ENCODE measurements around the gene HHIPL1. TPM values are rescaled to one million over a fixed set of nuclear protein-coding genes. Genes with fewer than 3 reads are reported as not detected.

HHIPL1 gene
- total and polyA plus RNA-seq, 2 experiments from 2014 or later, result 0.83 to 1.4 TPM

GRCh38 chr14:99633141-99633540 is 11.8 kb upstream of the HHIPL1 start:
- no peaks in the 10 kb centered on the region for H3K79me2 ChIP-seq
- H3K4me1 ChIP-seq (ENCODE audit: insufficient read depth), result no peaks in the 10 kb centered on the region
- H3K9me2 ChIP-seq (replicated peaks; ENCODE audit: insufficient read depth), result no peaks in the 10 kb centered on the region
- H3K4me2 ChIP-seq, result no peak overlapping the region
- no peaks in the 10 kb centered on the region for H4K20me1 ChIP-seq (ENCODE audit: insufficient read depth, poor library complexity, severe bottlenecking)
- no peak overlapping the region for H3K27ac ChIP-seq
- H3K4me3 ChIP-seq, result no peak overlapping the region
- DNase-seq (ENCODE audit: low spot score), result no peak
- H3K27me3 ChIP-seq, result no peaks in the 10 kb centered on the region
- 93% methylated on average over 3 of the region's 3 CpGs for WGBS (ENCODE audit: low lambda C conversion rate, missing lambda C conversion rate)
- TF ChIP-seq EZH2 (IDR thresholded peaks at IDR 0.05; ENCODE audit: borderline replicate concordance) (no peak), EZH2phosphoT487 (IDR thresholded peaks at IDR 0.05; ENCODE audit: low read depth, severe bottlenecking, unreplicated experiment) (no peak), CTCF (IDR thresholded peaks at IDR 0.05; ENCODE audit: poor library complexity) (no peak)
- H3K36me3 ChIP-seq (replicated peaks; ENCODE audit: insufficient read depth, low read depth), result no peaks in the 10 kb centered on the region
- H2AFZ ChIP-seq, result no peak overlapping the region
- H3K9me3 ChIP-seq (ENCODE audit: low read depth), result no peaks in the 10 kb centered on the region

GRCh38 chr14:99633918-99634317 is 11.0 kb upstream of the HHIPL1 start:
- H4K20me1 ChIP-seq (ENCODE audit: insufficient read depth, poor library complexity, severe bottlenecking), result no peaks in the 10 kb centered on the region
- no peaks in the 10 kb centered on the region for H3K9me3 ChIP-seq (ENCODE audit: low read depth)
- H3K27me3 ChIP-seq, result no peaks in the 10 kb centered on the region
- DNase-seq (ENCODE audit: low spot score), result no peak
- no peak overlapping the region for H3K4me3 ChIP-seq
- H3K4me1 ChIP-seq (ENCODE audit: insufficient read depth), result no peaks in the 10 kb centered on the region
- H3K27ac ChIP-seq, result no peak overlapping the region
- TF ChIP-seq EZH2phosphoT487 (IDR thresholded peaks at IDR 0.05; ENCODE audit: low read depth, severe bottlenecking, unreplicated experiment), result no peak
- TF ChIP-seq CTCF (IDR thresholded peaks at IDR 0.05; ENCODE audit: poor library complexity), result no peak
- TF ChIP-seq EZH2 (IDR thresholded peaks at IDR 0.05; ENCODE audit: borderline replicate concordance), result no peak
- H3K9me2 ChIP-seq (replicated peaks; ENCODE audit: insufficient read depth), result no peaks in the 10 kb centered on the region
- no peak overlapping the region for H3K4me2 ChIP-seq
- H2AFZ ChIP-seq, result no peak overlapping the region
- no peaks in the 10 kb centered on the region for H3K79me2 ChIP-seq
- no peaks in the 10 kb centered on the region for H3K36me3 ChIP-seq (replicated peaks; ENCODE audit: insufficient read depth, low read depth)
- WGBS (ENCODE audit: low lambda C conversion rate, missing lambda C conversion rate), result 80% methylated on average over 10 of the region's 10 CpGs

- H3K9me3 ChIP-seq (ENCODE audit: low read depth), result no peaks in the 10 kb centered on the region
- H3K9me2 ChIP-seq (replicated peaks; ENCODE audit: insufficient read depth), result no peaks in the 10 kb centered on the region
- no peak overlapping the region for H3K27ac ChIP-seq
- H3K36me3 ChIP-seq (replicated peaks; ENCODE audit: insufficient read depth, low read depth), result no peaks in the 10 kb centered on the region
- H3K27me3 ChIP-seq, result no peaks in the 10 kb centered on the region
- H3K4me1 ChIP-seq (ENCODE audit: insufficient read depth), result no peaks in the 10 kb centered on the region
- no peak overlapping the region for H3K4me2 ChIP-seq
- H3K79me2 ChIP-seq, result no peaks in the 10 kb centered on the region
- WGBS (ENCODE audit: low lambda C conversion rate, missing lambda C conversion rate), result 70% methylated on average over 10 of the region's 10 CpGs
- no peaks in the 10 kb centered on the region for H4K20me1 ChIP-seq (ENCODE audit: insufficient read depth, poor library complexity, severe bottlenecking)
- TF ChIP-seq EZH2 (IDR thresholded peaks at IDR 0.05; ENCODE audit: borderline replicate concordance) (no peak), EZH2phosphoT487 (IDR thresholded peaks at IDR 0.05; ENCODE audit: low read depth, severe bottlenecking, unreplicated experiment) (no peak), CTCF (IDR thresholded peaks at IDR 0.05; ENCODE audit: poor library complexity) (no peak)
- H2AFZ ChIP-seq, result no peak overlapping the region
- no peak overlapping the region for H3K4me3 ChIP-seq
- no peak for DNase-seq (ENCODE audit: low spot score)
Measured at GRCh38 chr14:99634443-99634842, 10.5 kb upstream of the HHIPL1 start.

- Histone ChIP-seq H3K27ac (no peak overlapping the region), H3K79me2 (no peaks in the 10 kb centered on the region), H3K36me3 (replicated peaks; ENCODE audit: insufficient read depth, low read depth) (no peaks in the 10 kb centered on the region), H3K4me1 (ENCODE audit: insufficient read depth) (no peaks in the 10 kb centered on the region), H3K9me3 (ENCODE audit: low read depth) (no peaks in the 10 kb centered on the region), H3K4me3 (no peak overlapping the region), H3K9me2 (replicated peaks; ENCODE audit: insufficient read depth) (no peaks in the 10 kb centered on the region), H3K4me2 (no peak overlapping the region), H4K20me1 (ENCODE audit: insufficient read depth, poor library complexity, severe bottlenecking) (no peaks in the 10 kb centered on the region), H2AFZ (no peak overlapping the region), H3K27me3 (no peaks in the 10 kb centered on the region)
- TF ChIP-seq CTCF (IDR thresholded peaks at IDR 0.05; ENCODE audit: poor library complexity) (no peak), EZH2 (IDR thresholded peaks at IDR 0.05; ENCODE audit: borderline replicate concordance) (no peak), EZH2phosphoT487 (IDR thresholded peaks at IDR 0.05; ENCODE audit: low read depth, severe bottlenecking, unreplicated experiment) (no peak)
- DNase-seq (ENCODE audit: low spot score), result no peak
- 87% methylated on average over 7 of the region's 8 CpGs for WGBS (ENCODE audit: low lambda C conversion rate, missing lambda C conversion rate)
Measured at GRCh38 chr14:99635116-99635515, 9.8 kb upstream of the HHIPL1 start.
